K562 (cell line): ENCODE measurements around the gene OSBP2. TPM values are rescaled to one million over a fixed set of nuclear protein-coding genes. Genes with fewer than 3 reads are reported as not detected.

ENCODE experiments used
- ATAC-seq: fragments of 200-7000 bp; cut with Tn5 transposase; 3 replicates; pipeline ENCODE4 v1.9.1; 2020; ENCODE audit warnings: moderate library complexity
- BruUV-seq: library from RNA; stranded (reverse); fragments of 400-500 nt; replicated peaks from 2 replicates; lab custom pipeline; 2021; lab: Mats Ljungman, UMichigan
- CTCF ChIA-PET: fragments of 300-600 bp; formaldehyde crosslinking; extraction: SDS; loops from one replicate; lab custom pipeline; 2021; ENCODE audit warnings: low intra/inter-chr PET ratio; lab: Yijun Ruan, JAX
- POLR2A ChIA-PET: fragments of 300-600, 350-650 bp; sonication (Branson Sonifier 250); formaldehyde crosslinking; extraction: SDS; loops from one replicate; lab custom pipeline; 2021; ENCODE audit warnings: antibody characterized with exemption, inconsistent platforms; lab: Yijun Ruan, JAX
- DNase-seq, 4 experiments: peaks; one replicate each; pipeline versions ENCODE4 v3.0.0 to v3.0.0-alpha.2; 2011 to 2018; ENCODE audit warnings: low spot score in 3 of 4, mixed read lengths in 3 of 4; ENCODE audit errors: extremely low read depth in 1 of 4
- FAIRE-seq: peaks from 2 replicates; lab custom pipeline; 2011; peaks lifted over from hg19 to GRCh38; lab: Jason Lieb, UNC
- H2AFZ ChIP-seq: 2 replicates; pipeline ENCODE4 v1.6.0; 2011; ENCODE audit warnings: low read depth, low read length, control low read depth, inconsistent platforms
- H3K27ac ChIP-seq: fragments of 200-600 bp; 3 replicates; pipeline ENCODE4 v1.8.0; 2011; ENCODE audit warnings: low read depth, mild to moderate bottlenecking, control low read depth, inconsistent platforms, low read length, moderate library complexity, mixed read lengths; ENCODE audit errors: extremely low read depth
- H3K27me3 ChIP-seq, 2 experiments: fragments of 300-600 bp in 1 of 2; 2 replicates in 1 of 2; 3 replicates in 1 of 2; pipeline versions ENCODE4 v1.6.0 to v1.8.0; 2011; ENCODE audit warnings: inconsistent platforms in 2 of 2, low read length in 2 of 2, mild to moderate bottlenecking in 1 of 2, mixed read lengths in 1 of 2, moderate library complexity in 1 of 2; ENCODE audit not compliant: control insufficient read depth in 2 of 2, insufficient read depth in 2 of 2
- H3K36me3 ChIP-seq: fragments of 300-600 bp; 3 replicates; pipeline ENCODE4 v1.8.0; 2011; ENCODE audit warnings: mild to moderate bottlenecking, low read length, inconsistent platforms; ENCODE audit not compliant: control insufficient read depth, insufficient read depth
- H3K4me1 ChIP-seq, 2 experiments: fragments of 200-600 bp in 1 of 2; replicated peaks in 1 of 2; 2 replicates in 1 of 2; 3 replicates in 1 of 2; pipeline versions ENCODE4 v1.5.1 to v1.8.0; 2011; ENCODE audit warnings: inconsistent platforms in 2 of 2, low read length in 2 of 2, mild to moderate bottlenecking in 1 of 2, mixed read lengths in 1 of 2, moderate library complexity in 1 of 2; ENCODE audit not compliant: control insufficient read depth in 2 of 2, insufficient read depth in 2 of 2
- H3K4me2 ChIP-seq: 2 replicates; pipeline ENCODE4 v1.6.1; 2011; ENCODE audit warnings: low read length, control low read depth, inconsistent platforms, mixed read lengths; ENCODE audit not compliant: insufficient read depth
- H3K4me3 ChIP-seq: fragments of 200-600 bp; sonication (generic), shearing (Covaris generic); 2 replicates; pipeline ENCODE4 v1.5.1; 2016; ENCODE audit warnings: control low read depth, inconsistent platforms
- H3K79me2 ChIP-seq: fragments of 200-600 bp; 3 replicates; pipeline ENCODE4 v1.8.0; 2011; ENCODE audit warnings: low read length, inconsistent platforms; ENCODE audit not compliant: control insufficient read depth, insufficient read depth
- H3K9ac ChIP-seq, 2 experiments: 2 replicates each; pipeline versions ENCODE4 v1.6.0 to v1.6.1; 2011; ENCODE audit warnings: low read depth in 2 of 2, low read length in 2 of 2, control low read depth in 1 of 2, inconsistent platforms in 1 of 2, mild to moderate bottlenecking in 1 of 2, mixed read lengths in 1 of 2; ENCODE audit not compliant: insufficient read depth in 1 of 2
- H3K9me1 ChIP-seq: one replicate; pipeline ENCODE4 v1.6.0; 2011; ENCODE audit warnings: inconsistent platforms, mild to moderate bottlenecking, low read length, moderate library complexity; ENCODE audit not compliant: control insufficient read depth, insufficient read depth
- H3K9me3 ChIP-seq: replicated peaks from 2 replicates; pipeline ENCODE4 v1.5.1; 2011; ENCODE audit warnings: low read depth, low read length, inconsistent platforms; ENCODE audit not compliant: control insufficient read depth, insufficient read depth
- H4K20me1 ChIP-seq: replicated peaks from 2 replicates; pipeline ENCODE4 v1.6.1; 2011; ENCODE audit warnings: low read length, inconsistent platforms, mixed read lengths; ENCODE audit not compliant: control insufficient read depth, insufficient read depth
- BRCA1 ChIP-seq, 2 experiments: fragments of 450-650 bp in 1 of 2; sonication (generic) in 1 of 2; formaldehyde crosslinking in 1 of 2; IDR thresholded peaks; 2 replicates each; pipeline versions ENCODE4 v1.5.0 to v1.6.1; 2017 to 2020; ENCODE audit warnings: mild to moderate bottlenecking in 1 of 2, missing genetic modification reagents in 1 of 2
- CTCF ChIP-seq, 3 experiments: IDR thresholded peaks in 2 of 3; conservative IDR thresholded peaks in 1 of 3; 2 replicates each; pipeline ENCODE4 v1.5.1; 2011 to 2012; ENCODE audit warnings: low read length in 3 of 3, mild to moderate bottlenecking in 3 of 3, control low read depth in 2 of 3, improper control_type of control experiment in 1 of 3, inconsistent platforms in 1 of 3, low read depth in 1 of 3, mixed read lengths in 1 of 3, moderate library complexity in 1 of 3; ENCODE audit not compliant: insufficient read depth in 2 of 3
- CUX1 ChIP-seq: fragments of 200-800 bp; sonication (Bioruptor generic); IDR thresholded peaks from 2 replicates; pipeline ENCODE4 v1.6.1; 2016; ENCODE audit warnings: missing genetic modification characterization, missing compliant biosample characterization
- MYC ChIP-seq, 2 experiments: fragments of 250-450 bp in 1 of 2; sonication (Bioruptor Pico) in 1 of 2; IDR thresholded peaks; 2 replicates each; pipeline versions ENCODE4 v1.5.1 to v1.6.1; 2012 to 2021; ENCODE audit warnings: low read depth in 2 of 2, borderline replicate concordance in 1 of 2, improper control_type of control experiment in 1 of 2, low read length in 1 of 2, mild to moderate bottlenecking in 1 of 2, moderate library complexity in 1 of 2
- NFYB ChIP-seq: IDR thresholded peaks from 2 replicates; pipeline ENCODE4 v1.6.1; 2011; ENCODE audit warnings: mild to moderate bottlenecking, moderate library complexity; ENCODE audit not compliant: insufficient read length; ENCODE audit errors: extremely low read depth
- POLR2G ChIP-seq: fragments of 200-400 bp; formaldehyde crosslinking; IDR thresholded peaks from 2 replicates; pipeline ENCODE4 v1.6.1; 2017; ENCODE audit warnings: low read depth, mild to moderate bottlenecking, antibody characterized with exemption, low read length, moderate library complexity
- RAD21 ChIP-seq, 2 experiments: fragments of 250-450 bp in 1 of 2; fragments of 450-650 bp in 1 of 2; sonication (Bioruptor Pico) in 1 of 2; formaldehyde crosslinking in 1 of 2; IDR thresholded peaks in 1 of 2; conservative IDR thresholded peaks in 1 of 2; 2 replicates each; pipeline versions ENCODE4 v1.4.0 to v1.8.0; 2020 to 2022; ENCODE audit warnings: mild to moderate bottlenecking in 2 of 2, moderate library complexity in 1 of 2
- SMC3 ChIP-seq: conservative IDR thresholded peaks from 2 replicates; pipeline ENCODE4 v1.6.1; 2011; ENCODE audit warnings: low read depth, low read length, improper control_type of control experiment; ENCODE audit not compliant: insufficient read depth
- TEAD2 ChIP-seq: fragments of 450-650 bp; IDR thresholded peaks from 2 replicates; pipeline ENCODE4 v1.6.1; 2016; ENCODE audit warnings: missing genetic modification characterization, control low read depth, missing compliant biosample characterization
- ZBED1 ChIP-seq: IDR thresholded peaks from 2 replicates; pipeline ENCODE4 v1.6.1; 2014
- WGBS: fragments of 100-300 bp; shearing (Covaris generic); methylation state at CpG from one replicate; pipeline ENCODE4 v1.1.6; 2016; ENCODE audit warnings: low coverage, mixed read lengths; ENCODE audit not compliant: insufficient coverage; ENCODE audit errors: missing lambda C conversion rate; 5-methylcytosine and 5-hydroxymethylcytosine counted together
- in situ Hi-C: fragments of 300-500 bp; cut with MboI; formaldehyde crosslinking; loops from 4 replicates; pipeline ENCODE4 v1.15.0; 2018; ENCODE audit warnings: inconsistent platforms, mixed read lengths
- intact Hi-C: fragments of 100-400 bp; cut with micrococcal nuclease; formaldehyde crosslinking; loops from 2 replicates; pipeline ENCODE4 v1.14.2; 2022
- polyA plus RNA-seq, 8 experiments: library from polyadenylated mRNA; depleted of rRNA in 4 of 8; stranded (reverse) in 5 of 8; unstranded in 3 of 8; fragments of >200 nt; fragmentation: Nextera tagmentation in 2 of 8; fragmentation: Illumina TruSeq in 1 of 8; extraction: Ambion mirVana in 2 of 8; extraction: Trizol in 1 of 8; gene quantifications; 2 replicates each; pipeline versions ENCODE4 v1.2.1 to v1.2.3, GENCODE V29; 2011 to 2014; ENCODE audit warnings: inconsistent platforms in 1 of 8, missing spikeins in 1 of 8
- total RNA-seq, 7 experiments: library from RNA; depleted of rRNA in 6 of 7; stranded (reverse); fragments of >200 nt in 6 of 7; fragmentation: Illumina TruSeq in 2 of 7; extraction: Trizol in 2 of 7; gene quantifications; 2 replicates each; pipeline versions ENCODE4 v1.2.1 to v1.2.3, GENCODE V29; 2011 to 2021; ENCODE audit warnings: low replicate concordance in 1 of 7

Gene OSBP2
- total and polyA plus RNA-seq, 9 of the 15 experiments (the other 6 are each of a cell fraction or from before 2014, with no cell fraction given): 0.52 to 29.5 (median 21.6) TPM

GRCh38 chr22:30890686-30891442 is 196.2 kb downstream of the OSBP2 start:
- H4K20me1 ChIP-seq: no peaks in the 10 kb centered on the region
- FAIRE-seq: peak; percentile 75
- no peak overlapping the region for H3K27ac ChIP-seq
- in situ Hi-C loops (no loop called here), intact Hi-C loops (loop anchor here (1.0 kb wide), 1 partner anchor 128 kb away; no protein-coding TSS in a partner anchor)
- WGBS: 79% methylated on average over 15 of the region's 17 CpGs
- no peak overlapping the region for H2AFZ ChIP-seq
- no peak overlapping the region for H3K4me3 ChIP-seq
- no TSS peak for BruUV-seq
- peaks cover 0 to 12% of the 10 kb centered on the region in 2 experiments; a peak in 1 of 5 replicates for H3K4me1 ChIP-seq
- ATAC-seq: peak; percentile 89
- H3K9ac ChIP-seq: 0 out of 4 replicates have a peak overlapping the region, but pooled peaks of 1 of the 2 experiments have one; percentile 20
- H3K36me3 ChIP-seq: peaks cover 81% of the 10 kb centered on the region; the same call in 2 of the 3 replicates
- no peaks in the 10 kb centered on the region for H3K79me2 ChIP-seq
- ChIA-PET CTCF (no interaction called here), POLR2A (interaction anchor here (1.3 to 1.4 kb wide), 2 partner anchors 9 to 10 kb away, joined by 4 read pairs; no protein-coding TSS in a partner anchor)
- H3K27me3 ChIP-seq: no peaks in the 10 kb centered on the region
- DNase-seq: peak; percentile 41 to 47 (median 43)
- H3K9me1 ChIP-seq: no peaks in the 10 kb centered on the region
- no peaks in the 10 kb centered on the region for H3K9me3 ChIP-seq
- no peak overlapping the region for H3K4me2 ChIP-seq
- TF ChIP-seq CUX1 (no peak), BRCA1 (IDR thresholded peaks at IDR 0.05) (no peak), BRCA1 (CRISPR knock-in tag; IDR thresholded peaks at IDR 0.05) (no peak), SMC3 (peak; percentile 46), CTCF (IDR thresholded peaks at IDR 0.05 in 2 of 3, conservative IDR thresholded peaks at IDR 0.05 in 1 of 3; ENCODE audit: insufficient read depth in 2 of 3, low read depth in 1 of 3, low read length in 3 of 3) (peak; percentile 67 to 76 (median 73)), ZBED1 (no peak), POLR2G (0 out of 2 replicates have a peak, but pooled peaks have one; percentile 23), TEAD2 (tag) (no peak), NFYB (no peak), MYC (IDR thresholded peaks at IDR 0.05; ENCODE audit: low read depth, low read length) (peak; percentile 26; the same call in 1 of the 2 replicates), MYC (CRISPR knock-in tag; IDR thresholded peaks at IDR 0.05; ENCODE audit: borderline replicate concordance, low read depth) (no peak), RAD21 (CRISPR knock-in tag; conservative IDR thresholded peaks at IDR 0.05 in 1 of 2, IDR thresholded peaks at IDR 0.05 in 1 of 2) (peak in 1 of 2 experiments; percentile 64; a peak in 3 of 4 replicates)
